ENCODE data around the gene ITGA7.
A peak's percentile ranks its signal among the peaks of the same experiment; 100 is the strongest.

The ITGA7 gene

GRCh38 chr12:55717011-55718007 is 9.6 kb upstream of the ITGA7 start:
- peak; percentile 96 for DNase-seq

GRCh38 chr12:55716582-55716957 is 8.9 kb upstream of the ITGA7 start:
- no peak for DNase-seq

DNA sequence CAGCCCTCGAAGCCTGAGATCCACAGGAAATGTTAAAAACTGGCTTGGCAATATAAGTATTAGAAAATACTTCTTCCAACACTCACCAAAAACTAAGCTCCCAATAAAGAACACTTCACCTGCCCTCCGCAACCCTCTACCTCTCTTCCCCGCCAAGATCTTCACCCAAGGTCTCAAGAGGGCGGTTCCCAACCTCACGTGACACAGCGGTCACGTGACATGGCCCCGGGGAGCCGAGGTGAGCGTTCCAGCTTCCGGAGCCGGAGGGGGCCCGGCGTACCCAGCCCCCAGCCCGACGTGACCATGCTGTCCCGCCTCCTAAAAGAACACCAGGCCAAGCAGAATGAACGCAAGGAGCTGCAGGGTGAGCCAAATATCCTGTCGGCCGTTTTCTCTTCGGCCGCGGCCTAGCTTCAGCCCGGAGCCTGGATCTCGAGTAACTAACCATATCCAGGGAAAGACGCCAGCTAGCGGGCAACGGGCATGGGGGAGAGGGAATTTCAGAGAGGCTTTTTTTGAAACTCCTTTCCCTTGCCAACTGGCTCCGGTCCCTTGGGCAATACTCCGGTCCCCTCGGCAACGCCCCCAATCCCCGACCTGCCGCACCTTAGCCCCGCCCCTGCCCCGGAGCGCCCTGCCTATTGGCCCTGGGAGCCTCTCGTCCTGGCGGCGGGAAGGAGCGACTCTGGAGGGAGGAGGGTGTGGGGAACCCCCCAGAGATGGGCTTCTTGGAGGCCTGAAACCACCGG is 8.3 kb upstream of the ITGA7 start, which contains the start of gene BLOC1S1:
Gene BLOC1S1, plus strand, starts transcription at position 214 of the 749 bp plus-strand sequence. Its CDS starts 6 bp downstream, at position 220.
- DNase-seq: peak; percentile 82

GRCh38 chr12:55715169-55715764 is 7.6 kb upstream of the ITGA7 start:
- no peak for DNase-seq

DNA sequence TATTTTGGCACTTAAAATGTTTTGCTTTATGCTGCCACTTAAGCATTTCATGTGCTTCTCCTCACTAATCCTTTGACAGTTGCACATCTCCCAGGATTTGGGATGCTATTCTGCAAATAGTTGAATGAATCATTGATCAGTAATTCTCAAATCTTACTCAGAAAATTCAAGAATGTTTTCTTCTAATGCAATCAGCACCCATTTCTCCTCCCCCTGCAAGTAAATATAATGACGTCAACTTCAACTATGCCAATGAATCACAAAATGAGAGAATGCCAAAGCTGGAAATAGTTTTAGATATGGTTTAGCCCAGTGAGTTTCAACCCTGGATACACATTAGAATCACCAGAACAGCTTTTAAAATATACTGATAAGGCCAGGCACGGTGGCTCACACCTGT is 6.0 kb upstream of the ITGA7 start:
- no peak for DNase-seq

DNA sequence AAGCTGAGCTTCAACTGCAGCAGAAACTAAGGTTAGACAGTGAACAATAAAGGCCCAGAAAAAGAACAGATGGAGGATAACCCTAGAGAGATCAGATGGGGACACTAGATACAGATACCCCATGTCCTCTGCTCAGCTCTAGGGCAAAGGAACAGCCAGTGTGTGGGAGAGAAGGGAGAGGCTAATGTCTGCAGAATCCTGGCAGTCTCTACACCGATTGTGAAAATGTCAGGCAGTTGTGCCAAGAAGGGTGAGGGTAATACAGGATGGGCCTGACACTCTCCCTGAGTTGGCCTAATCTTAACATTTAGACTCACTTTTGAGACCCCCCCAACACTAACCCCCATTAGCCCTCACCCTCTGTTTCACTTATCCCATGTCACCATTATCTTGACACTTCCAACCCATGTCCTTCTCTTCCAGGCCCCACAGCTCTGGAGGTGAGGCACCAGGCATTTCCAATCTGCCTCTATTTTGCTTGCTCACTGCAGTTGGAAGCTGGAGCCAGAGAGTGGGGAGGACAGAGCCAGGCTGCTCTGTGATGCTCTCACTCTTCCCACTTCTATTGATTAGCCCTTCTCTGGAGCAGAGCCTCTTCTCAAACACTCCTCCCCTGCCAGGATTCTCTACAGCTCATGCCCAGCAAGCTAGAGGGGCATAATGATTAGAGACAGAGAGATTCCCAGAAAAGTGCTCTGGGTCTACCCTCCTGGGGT is 5.2 kb upstream of the ITGA7 start:
- no peak for DNase-seq

- DNase-seq: no peak
These were observed 4.3 kb upstream of the ITGA7 start for GRCh38 chr12:55711786-55712553.

DNA sequence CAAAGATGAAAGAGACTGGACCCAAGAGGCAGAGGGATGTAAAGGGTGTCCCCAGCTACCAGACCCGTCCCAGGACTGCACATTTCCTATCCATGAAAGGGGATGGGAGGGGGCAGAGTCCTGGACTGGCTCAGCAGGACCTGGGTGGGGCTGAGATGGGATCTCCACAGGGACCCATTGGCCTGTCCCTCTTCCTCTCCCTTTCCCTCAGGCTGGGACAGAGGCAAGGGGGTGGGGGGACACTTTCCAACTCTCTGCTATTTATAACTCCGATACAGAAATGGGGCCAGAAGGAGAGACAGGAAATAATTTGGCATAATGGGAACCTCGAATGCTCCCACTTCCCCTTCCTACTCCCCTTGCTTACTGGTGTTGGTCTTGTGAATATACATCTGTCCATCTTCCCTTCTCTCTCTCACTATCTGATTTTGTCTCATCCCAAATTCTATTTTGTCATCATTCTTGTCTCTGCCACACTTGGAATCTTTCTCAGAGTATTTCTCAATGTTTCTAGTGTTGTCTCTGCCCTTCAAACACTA is 1.1 kb upstream of the ITGA7 start:
- DNase-seq: no peak

DNA sequence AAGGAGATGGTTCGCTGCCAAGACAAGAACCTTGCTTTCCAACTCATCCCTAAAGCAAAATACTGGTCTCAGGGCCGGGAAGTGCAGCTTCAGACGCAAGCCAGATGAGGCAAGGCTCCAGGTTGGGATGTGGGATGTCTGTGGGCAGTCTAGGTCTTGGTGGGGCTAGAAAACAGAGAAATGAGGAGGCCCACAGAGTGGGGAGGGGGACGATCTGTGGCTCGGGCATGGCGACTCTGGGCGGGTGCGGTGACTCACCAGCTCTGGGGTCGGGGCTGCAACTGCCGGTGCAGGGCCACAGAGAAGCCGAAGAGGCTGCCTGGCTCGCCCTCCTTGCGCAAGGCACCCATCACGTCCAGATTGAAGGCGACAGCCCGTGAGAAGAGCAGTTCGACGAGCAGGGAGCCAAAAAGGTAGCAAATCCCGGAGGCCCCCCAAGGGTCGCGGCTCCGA is 459 bp downstream of the ITGA7 start:
- no peak for DNase-seq

- DNase-seq: no peak
These were observed 1.0 kb downstream of the ITGA7 start for GRCh38 chr12:55706568-55707218.

GRCh38 chr12:55705782-55706402 is 1.8 kb downstream of the ITGA7 start:
- DNase-seq: no peak

DNA sequence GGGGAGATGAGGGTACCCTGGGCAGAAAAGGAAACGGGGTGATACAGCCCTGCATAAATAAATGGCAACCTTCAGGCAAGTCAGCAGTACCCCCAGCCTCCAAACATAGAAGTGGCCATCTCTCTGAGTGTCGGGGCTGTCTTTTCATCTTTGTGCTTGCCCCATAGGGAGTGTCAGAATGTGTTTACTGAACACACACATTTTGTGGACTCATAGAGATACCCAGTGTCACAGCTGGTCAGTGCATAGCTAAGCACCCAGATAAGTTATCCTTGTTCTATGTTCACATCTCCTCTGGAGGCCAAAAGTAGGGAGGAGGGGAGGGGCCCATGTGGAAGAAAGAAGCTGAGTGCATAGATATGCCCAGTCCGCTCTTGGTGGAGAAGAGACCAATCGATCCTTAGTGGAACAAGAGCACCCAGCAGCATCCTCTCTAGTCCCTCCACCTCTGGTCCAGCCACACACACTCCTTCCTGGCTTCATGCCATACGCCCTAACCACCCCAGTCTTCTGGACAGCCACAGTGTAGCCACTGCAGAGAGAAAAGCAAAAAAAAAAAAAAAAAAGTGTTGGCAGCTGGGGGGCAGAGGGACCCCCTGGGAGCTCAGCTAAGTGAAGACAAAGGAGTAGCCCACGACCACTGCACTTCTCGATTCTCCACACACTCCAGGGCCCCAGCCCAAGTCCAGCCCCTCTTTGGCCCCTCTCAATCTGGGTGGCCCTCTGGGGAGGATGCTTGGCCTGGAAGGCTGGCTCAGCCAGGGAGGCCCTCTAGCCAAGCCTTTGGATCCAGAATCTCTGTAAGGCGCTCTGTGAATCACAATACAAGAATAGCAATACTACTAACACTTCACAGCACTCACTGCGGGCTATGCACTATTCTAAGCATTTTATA is 2.6 kb downstream of the ITGA7 start:
- DNase-seq: no peak

GRCh38 chr12:55703901-55704761 is 3.6 kb downstream of the ITGA7 start:
- DNase-seq: no peak

DNA sequence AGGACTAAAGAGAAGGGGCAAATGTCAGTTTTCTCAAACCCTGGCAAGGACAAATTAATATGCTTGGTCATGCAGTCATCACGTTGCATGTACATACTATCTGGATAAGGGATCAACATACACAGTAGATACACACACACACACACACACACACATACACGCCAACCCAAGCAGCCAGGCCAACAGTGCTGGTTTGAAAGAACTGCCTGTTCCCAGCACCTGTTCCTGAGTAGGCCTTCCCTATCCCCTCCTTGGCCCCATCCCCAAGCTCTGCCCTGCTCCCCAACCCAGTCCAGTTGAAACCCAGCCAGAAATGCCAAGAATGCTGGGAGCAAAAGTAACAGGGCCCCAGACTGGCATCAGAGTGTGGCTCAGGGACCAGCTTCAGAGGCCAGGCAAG is 4.4 kb downstream of the ITGA7 start:
- no peak for DNase-seq

GRCh38 chr12:55702861-55703260 is 4.8 kb downstream of the ITGA7 start:
- DNase-seq: no peak

DNA sequence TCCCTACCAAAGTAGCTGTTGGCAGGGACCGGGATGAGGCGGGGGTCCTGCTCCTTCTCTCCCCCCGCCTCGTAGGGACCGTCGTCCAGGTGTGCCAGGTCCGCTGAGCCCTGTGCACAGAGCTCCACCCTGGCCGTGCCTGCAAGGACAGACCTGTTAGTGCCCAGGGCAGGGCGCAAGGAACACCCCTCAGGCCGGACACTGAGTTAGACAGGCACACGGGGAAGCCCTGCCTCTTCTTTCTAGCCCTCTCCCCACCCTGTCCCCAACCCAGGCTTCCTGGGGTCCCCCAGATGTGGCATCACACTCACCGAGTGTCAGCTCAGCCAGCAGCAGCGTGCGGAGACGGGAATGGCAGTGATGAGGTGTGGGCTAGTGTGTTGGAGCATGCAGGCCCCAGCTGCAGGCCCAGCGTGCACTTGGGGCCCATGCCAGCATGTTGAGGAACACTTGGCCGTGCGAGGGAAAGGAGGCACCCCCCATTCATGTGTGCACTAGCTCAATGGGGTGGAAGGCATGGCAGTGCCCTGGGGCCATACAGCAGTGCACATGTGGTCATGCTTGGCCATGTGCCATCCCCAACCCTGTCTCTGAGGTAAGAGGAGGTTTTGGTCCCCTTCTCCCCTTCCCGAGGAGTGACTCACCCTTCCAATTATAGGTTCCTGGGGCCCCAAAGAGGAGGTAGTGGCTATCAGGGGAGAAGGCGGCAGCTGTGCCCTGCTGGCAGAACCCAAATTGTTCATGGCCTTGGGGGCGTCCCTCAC is 7.3 kb downstream of the ITGA7 start:
- DNase-seq: no peak

DNA sequence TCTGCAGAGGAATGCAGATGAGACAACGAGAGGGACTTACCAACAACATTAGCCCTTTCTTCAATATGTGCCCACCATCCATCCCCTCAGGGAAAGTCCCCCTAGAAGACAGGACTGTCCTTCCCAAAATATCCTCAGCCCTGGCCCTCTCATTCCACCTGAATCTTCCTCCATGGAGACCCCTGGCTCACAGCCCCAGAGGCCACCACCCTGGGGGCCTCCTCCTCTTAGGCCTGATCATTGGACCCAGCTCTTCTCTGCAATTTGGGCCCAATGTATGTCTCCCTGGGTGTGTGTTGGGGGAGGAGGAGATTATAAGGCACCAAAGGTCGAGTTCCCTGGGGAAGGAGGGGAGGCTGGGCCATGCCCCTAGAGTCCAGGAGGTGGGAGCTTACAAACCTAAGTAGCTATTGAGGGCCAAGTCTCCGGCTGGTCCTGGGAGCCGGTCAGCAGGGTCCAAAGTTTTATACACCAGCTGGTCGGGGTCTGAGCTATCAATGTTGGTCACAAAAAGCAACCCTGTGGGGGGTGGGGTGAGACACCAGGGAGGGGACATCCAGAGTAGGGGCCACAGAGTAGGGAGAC is 8.1 kb downstream of the ITGA7 start:
- DNase-seq: no peak
